Vein endothelial cell (primary cell): ENCODE measurements around the gene HDGFL3. TPM values are rescaled to one million over a fixed set of nuclear protein-coding genes. Genes with fewer than 3 reads are reported as not detected.

Experiments used
- total RNA-seq: library from RNA; depleted of rRNA; stranded (reverse); fragments of >200 nt; gene quantifications from 2 replicates; pipeline ENCODE4 v1.2.3, GENCODE V29; 2012

Gene HDGFL3
- 62.4 and 103 TPM in 2 replicates for total RNA-seq

DNA sequence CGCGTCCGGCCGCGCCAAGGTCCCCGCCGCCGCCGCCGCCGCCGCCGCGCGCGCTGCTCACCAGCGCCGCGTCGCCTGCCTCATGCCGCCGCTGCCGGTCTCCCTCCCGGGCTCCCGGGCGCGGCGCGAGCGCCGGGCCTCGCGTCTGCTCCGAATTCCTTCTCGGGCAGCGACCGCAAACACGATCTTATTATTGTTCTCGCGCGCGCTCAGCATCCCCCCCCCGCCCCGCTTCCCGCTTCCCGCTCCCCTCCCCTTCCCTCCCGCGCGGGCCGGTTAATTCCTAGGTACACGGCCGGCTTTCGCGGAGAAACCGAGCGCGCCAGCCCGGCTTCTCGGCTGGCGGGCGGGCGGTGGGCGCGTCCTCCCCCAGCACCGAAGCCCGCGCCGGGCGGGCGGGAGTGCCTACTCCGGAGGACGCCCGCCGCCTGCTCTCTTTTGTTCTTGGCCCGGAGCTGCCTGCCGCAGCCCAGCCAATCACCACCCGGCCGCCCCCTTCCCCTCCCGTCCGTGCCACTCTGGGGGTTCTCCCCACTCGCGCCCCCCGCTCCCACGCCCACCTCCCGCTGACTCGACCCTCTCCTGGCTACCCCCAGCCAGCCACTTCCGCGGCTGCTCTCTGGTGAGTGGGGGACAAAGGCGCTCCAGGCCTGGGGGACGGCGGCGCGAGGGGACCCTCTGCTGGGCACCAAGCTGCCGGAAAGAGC lies at the start of gene HDGFL3:
HDGFL3 (minus strand) TSS at position 164 of the 707 bp plus-strand sequence. CDS start 409 bp downstream, outside the sequence.

DNA sequence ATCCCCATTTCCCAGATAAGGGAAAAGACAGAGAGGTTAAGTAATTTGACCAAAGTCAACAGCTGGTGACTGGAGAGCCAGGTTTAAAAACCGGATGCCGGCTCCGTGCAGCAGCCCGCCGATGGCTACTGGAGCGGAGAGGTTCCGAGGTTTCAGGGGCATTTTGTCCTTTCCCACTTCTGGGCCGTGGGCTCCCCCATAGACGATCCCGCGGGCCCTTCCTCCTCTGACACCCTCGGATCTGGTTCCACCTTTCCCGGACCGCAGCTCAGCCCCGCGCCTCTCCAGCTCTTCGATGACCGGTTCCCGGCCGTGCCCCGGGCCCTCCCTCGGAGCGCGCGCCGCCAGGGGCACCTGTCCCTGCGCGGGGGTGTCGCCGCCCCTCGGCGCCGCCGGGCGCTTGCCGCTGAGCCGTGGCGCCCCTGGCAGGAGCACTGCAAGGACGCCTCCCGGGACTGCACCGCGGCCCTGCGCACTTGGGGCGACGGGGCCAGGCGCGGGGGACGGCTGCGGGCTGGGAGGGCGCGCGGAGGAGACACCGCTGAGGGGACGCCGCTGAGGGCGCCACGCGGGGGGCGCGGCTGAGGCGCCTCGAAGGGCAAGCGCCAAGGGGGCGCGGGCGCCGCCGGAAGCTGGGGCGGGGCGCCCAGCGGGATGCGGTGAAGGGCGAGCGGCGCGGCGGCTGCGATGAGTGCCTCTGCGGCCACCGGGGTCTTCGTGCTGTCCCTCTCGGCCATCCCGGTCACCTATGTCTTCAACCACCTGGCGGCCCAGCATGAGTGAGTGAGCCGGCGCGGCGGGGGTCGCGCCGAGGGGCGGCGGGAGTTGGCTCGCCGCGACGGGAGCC lies 100.4 kb downstream of the HDGFL3 start, which contains the start of gene TM6SF1:
TM6SF1 (plus strand) TSS at position 652 of the 847 bp plus-strand sequence; CDS start at position 688, 36 bp downstream.

Other genes with a start within 250 kb of the HDGFL3 start
- 19.6 and 20.3 TPM in 2 replicates for gene RAMAC, start 221.6 kb downstream of the HDGFL3 start, total RNA-seq
- gene C15orf40, start 196.2 kb downstream of the HDGFL3 start, total RNA-seq, result 12.5 and 19.9 TPM in 2 replicates
- 107 and 118 TPM in 2 replicates for gene BTBD1, start 140.6 kb downstream of the HDGFL3 start, total RNA-seq
- gene TM6SF1, start 100.2 kb downstream of the HDGFL3 start, total RNA-seq, result 26.3 and 38.2 TPM in 2 replicates
- gene BNC1, start 76.8 kb upstream of the HDGFL3 start, total RNA-seq, result 3.5 and 5.2 TPM in 2 replicates
- gene SH3GL3, start 239.5 kb upstream of the HDGFL3 start, total RNA-seq, result not detected in 2 replicates